ENCODE measurements around the gene OSTC.

GRCh38 chr4:108700081-108700757, 49.8 kb downstream of the OSTC start:
- TF ChIP-seq CTCF (IDR thresholded peaks at IDR 0.05) = no peak
- TF ChIP-seq POLR2A (IDR thresholded peaks at IDR 0.05) = no peak
- no peak for TF ChIP-seq EP300 (IDR thresholded peaks at IDR 0.05)
